ENCODE results near the gene LMCD1. TPM values are rescaled to one million over a fixed set of nuclear protein-coding genes. Genes with fewer than 3 reads are reported as not detected.

LMCD1 gene
- polyA plus RNA-seq, 3 donors = 0.09 to 0.51 TPM; not detected in 1

DNA sequence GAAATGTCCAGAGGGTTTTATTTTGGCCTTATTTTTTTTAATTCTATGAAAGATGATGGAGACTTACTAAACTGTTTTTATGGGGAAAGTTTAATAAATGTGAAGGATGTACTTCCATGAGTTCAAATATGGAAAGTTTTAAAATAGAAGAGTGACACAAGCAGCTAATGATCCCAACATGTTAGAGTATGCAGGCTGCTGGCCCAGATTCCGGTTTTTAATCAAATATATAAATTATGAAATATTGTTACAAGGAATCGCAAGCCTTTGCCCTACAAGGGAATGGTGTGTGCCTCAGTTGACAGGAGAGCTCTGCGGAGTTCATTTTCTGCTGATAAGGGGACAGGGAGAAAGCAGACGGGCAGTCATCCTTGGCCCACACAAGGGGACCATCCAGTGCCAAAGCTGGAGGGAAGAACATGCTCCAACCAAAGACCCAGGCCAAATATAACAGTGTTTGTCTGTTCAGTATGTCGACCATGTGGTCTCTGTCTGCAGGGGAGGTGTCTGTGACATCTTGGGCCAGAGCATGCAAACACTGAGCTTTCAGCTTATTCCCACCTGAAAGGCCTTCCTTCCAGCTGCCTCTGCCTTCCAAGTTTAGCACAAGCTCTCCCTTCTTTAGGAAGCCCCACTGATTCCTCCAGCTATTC is 73.2 kb downstream of the LMCD1 start:
- H3K79me2 ChIP-seq (ENCODE audit: insufficient read depth, low read length) = no peaks in the 10 kb centered on the region
- H3K9ac ChIP-seq (ENCODE audit: insufficient read depth, low read length, poor library complexity, severe bottlenecking) = no peak overlapping the region
- H3K4me2 ChIP-seq (replicated peaks; ENCODE audit: extremely low read depth, low read length, poor library complexity, severe bottlenecking) = no peak overlapping the region
- TF ChIP-seq, protein P1, sequence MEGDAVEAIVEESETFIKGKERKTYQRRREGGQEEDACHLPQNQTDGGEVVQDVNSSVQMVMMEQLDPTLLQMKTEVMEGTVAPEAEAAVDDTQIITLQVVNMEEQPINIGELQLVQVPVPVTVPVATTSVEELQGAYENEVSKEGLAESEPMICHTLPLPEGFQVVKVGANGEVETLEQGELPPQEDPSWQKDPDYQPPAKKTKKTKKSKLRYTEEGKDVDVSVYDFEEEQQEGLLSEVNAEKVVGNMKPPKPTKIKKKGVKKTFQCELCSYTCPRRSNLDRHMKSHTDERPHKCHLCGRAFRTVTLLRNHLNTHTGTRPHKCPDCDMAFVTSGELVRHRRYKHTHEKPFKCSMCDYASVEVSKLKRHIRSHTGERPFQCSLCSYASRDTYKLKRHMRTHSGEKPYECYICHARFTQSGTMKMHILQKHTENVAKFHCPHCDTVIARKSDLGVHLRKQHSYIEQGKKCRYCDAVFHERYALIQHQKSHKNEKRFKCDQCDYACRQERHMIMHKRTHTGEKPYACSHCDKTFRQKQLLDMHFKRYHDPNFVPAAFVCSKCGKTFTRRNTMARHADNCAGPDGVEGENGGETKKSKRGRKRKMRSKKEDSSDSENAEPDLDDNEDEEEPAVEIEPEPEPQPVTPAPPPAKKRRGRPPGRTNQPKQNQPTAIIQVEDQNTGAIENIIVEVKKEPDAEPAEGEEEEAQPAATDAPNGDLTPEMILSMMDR (IDR thresholded peaks at IDR 0.05) = no peak
- peaks cover 0 to 2% (median 0%) of the 10 kb centered on the region in 3 donors for H3K27me3 Mint-ChIP-seq (ENCODE audit: low read depth in 3 of 3)
- H3K4me3 ChIP-seq (replicated peaks in 1 of 3; ENCODE audit: low read depth in 2 of 3, low read length in 3 of 3) = no peak overlapping the region
- no peaks in the 10 kb centered on the region for H3K27me3 ChIP-seq (ENCODE audit: control insufficient read depth in 2 of 2, insufficient read depth in 2 of 2, low read length in 2 of 2)
- no peak for DNase-seq
- no peaks in the 10 kb centered on the region for H4K20me1 ChIP-seq (ENCODE audit: insufficient read depth, low read length)
- H3K27ac ChIP-seq (ENCODE audit: low read depth in 1 of 2, low read length in 2 of 2) = no peak overlapping the region
- peaks cover 0 to 5% (median 0%) of the 10 kb centered on the region in 7 donors for H3K9me3 Mint-ChIP-seq
- no peaks in the 10 kb centered on the region for H3K36me3 ChIP-seq (replicated peaks in 1 of 2; ENCODE audit: control insufficient read depth in 1 of 2, insufficient read depth in 2 of 2, low read length in 2 of 2)
- no peaks in the 10 kb centered on the region for H3K4me1 ChIP-seq (ENCODE audit: control insufficient read depth in 1 of 2, insufficient read depth in 2 of 2, low read length in 2 of 2)
- WGBS (ENCODE audit: insufficient coverage) = 95% methylated on average over 4 of the region's 5 CpGs
- peaks cover 4% of the 10 kb centered on the region for H3K4me1 Mint-ChIP-seq
- no peaks in the 10 kb centered on the region for H3K9me3 ChIP-seq (replicated peaks in 1 of 2; ENCODE audit: control insufficient read depth in 1 of 2, insufficient read depth in 1 of 2, low read length in 2 of 2)
- no peaks in the 10 kb centered on the region for H3K36me3 Mint-ChIP-seq
- H3K4me3 Mint-ChIP-seq = no peak overlapping the region
- no peak overlapping the region for H3K27ac Mint-ChIP-seq
- intact Hi-C loops (cut with micrococcal nuclease) = no loop called here
- no peak overlapping the region for H2AFZ ChIP-seq (ENCODE audit: insufficient read depth, low read depth, low read length, poor library complexity, severe bottlenecking)

DNA sequence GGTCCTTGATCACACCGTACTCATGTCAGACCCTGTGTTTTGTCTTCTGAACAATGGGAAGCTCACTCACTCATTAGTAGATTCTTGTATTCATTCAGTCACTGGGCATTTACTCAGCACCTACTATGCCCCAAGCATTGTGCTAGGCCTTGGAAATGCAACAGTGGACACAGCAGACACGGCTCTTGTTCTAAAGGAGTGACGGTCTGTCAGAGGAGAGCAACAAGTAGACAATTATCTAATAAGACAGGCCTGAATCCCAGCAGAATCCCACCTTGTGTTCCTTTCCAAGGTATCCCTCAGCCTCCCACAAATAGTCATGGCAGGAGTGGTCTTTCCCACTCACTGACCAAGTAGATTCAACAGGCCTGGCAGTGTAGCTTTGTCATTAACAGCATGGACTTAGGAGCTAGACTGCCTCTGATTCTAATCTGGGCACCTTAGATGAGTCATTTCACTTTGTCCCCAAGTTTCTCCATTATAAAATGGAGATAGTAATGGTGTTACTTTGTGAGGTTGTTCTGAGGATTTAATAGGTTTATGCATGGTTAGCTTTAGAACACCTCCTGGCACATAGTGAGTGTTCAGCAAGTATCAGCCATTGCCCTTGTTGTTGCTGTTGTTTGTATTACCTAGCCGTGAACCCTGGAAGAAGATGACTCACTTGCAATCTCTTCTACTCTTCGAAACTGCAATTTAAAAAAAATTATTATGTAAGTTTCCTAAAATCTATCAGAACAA is 73.9 kb downstream of the LMCD1 start:
- Histone ChIP-seq H3K4me3 (replicated peaks in 1 of 3; ENCODE audit: low read depth in 2 of 3, low read length in 3 of 3) (no peak overlapping the region), H3K79me2 (ENCODE audit: insufficient read depth, low read length) (no peaks in the 10 kb centered on the region), H3K27ac (ENCODE audit: low read depth in 1 of 2, low read length in 2 of 2) (no peak overlapping the region), H3K4me2 (replicated peaks; ENCODE audit: extremely low read depth, low read length, poor library complexity, severe bottlenecking) (no peak overlapping the region), H3K9me3 (replicated peaks in 1 of 2; ENCODE audit: control insufficient read depth in 1 of 2, insufficient read depth in 1 of 2, low read length in 2 of 2) (no peaks in the 10 kb centered on the region), H3K36me3 (replicated peaks in 1 of 2; ENCODE audit: control insufficient read depth in 1 of 2, insufficient read depth in 2 of 2, low read length in 2 of 2) (no peaks in the 10 kb centered on the region), H3K9ac (ENCODE audit: insufficient read depth, low read length, poor library complexity, severe bottlenecking) (no peak overlapping the region), H4K20me1 (ENCODE audit: insufficient read depth, low read length) (no peaks in the 10 kb centered on the region), H2AFZ (ENCODE audit: insufficient read depth, low read depth, low read length, poor library complexity, severe bottlenecking) (no peak overlapping the region), H3K27me3 (ENCODE audit: control insufficient read depth in 2 of 2, insufficient read depth in 2 of 2, low read length in 2 of 2) (no peaks in the 10 kb centered on the region), H3K4me1 (ENCODE audit: control insufficient read depth in 1 of 2, insufficient read depth in 2 of 2, low read length in 2 of 2) (no peaks in the 10 kb centered on the region)
- TF ChIP-seq, protein P1 (IDR thresholded peaks at IDR 0.05) = no peak
- no peak overlapping the region for H3K4me3 Mint-ChIP-seq
- H3K36me3 Mint-ChIP-seq = no peaks in the 10 kb centered on the region
- 89% methylated on average over 3 of the region's 5 CpGs for WGBS (ENCODE audit: insufficient coverage)
- peaks cover 0 to 5% (median 0%) of the 10 kb centered on the region in 3 donors for H3K27me3 Mint-ChIP-seq (ENCODE audit: low read depth in 3 of 3)
- intact Hi-C loops (cut with micrococcal nuclease) = no loop called here
- DNase-seq = no peak
- H3K9me3 Mint-ChIP-seq = peaks cover 0 to 4% (median 0%) of the 10 kb centered on the region in 7 donors
- peaks cover 4% of the 10 kb centered on the region for H3K4me1 Mint-ChIP-seq
- no peak overlapping the region for H3K27ac Mint-ChIP-seq

Measured in CD14-positive monocyte (primary cell).